ENCODE measurements around the gene NTNG2.

Gene NTNG2

DNA sequence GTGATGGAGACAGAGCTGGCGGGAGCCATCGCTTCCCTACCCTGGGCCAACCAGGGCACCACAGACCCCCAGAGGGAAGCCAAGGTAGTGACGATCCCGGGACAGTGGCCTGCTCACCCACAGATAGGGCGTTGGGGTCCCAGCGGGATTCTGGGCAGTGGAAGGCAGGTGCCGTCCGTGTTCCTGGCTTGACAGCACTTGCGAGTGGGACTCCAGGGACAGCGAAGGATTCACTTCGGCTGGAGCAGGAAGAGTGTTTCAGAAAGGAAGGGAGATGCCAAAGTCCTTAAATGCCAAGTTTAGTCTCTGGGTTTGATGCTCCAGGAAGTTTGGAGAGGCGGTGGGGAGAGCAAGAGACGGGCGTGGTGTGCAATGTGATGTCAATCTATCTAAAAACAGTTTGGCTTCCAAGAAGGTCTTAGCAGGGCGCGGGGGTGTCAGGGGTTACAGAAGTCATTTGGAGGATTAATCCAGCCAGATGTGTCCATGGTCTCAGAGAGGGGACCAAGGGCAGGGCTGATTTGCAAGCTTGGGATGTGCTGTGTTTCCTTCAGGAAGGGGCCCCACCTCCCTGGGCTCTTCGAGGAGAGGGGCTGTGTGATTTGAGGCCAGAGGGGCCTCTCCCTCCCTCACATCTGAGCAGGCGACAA lies 74.9 kb downstream of the NTNG2 start:
- DNase-seq (ENCODE audit: low read depth in 2 of 2): no peak

- no peak for DNase-seq (ENCODE audit: low read depth in 2 of 2)
These were observed 75.6 kb downstream of the NTNG2 start for GRCh38 chr9:132237481-132237880.

DNA sequence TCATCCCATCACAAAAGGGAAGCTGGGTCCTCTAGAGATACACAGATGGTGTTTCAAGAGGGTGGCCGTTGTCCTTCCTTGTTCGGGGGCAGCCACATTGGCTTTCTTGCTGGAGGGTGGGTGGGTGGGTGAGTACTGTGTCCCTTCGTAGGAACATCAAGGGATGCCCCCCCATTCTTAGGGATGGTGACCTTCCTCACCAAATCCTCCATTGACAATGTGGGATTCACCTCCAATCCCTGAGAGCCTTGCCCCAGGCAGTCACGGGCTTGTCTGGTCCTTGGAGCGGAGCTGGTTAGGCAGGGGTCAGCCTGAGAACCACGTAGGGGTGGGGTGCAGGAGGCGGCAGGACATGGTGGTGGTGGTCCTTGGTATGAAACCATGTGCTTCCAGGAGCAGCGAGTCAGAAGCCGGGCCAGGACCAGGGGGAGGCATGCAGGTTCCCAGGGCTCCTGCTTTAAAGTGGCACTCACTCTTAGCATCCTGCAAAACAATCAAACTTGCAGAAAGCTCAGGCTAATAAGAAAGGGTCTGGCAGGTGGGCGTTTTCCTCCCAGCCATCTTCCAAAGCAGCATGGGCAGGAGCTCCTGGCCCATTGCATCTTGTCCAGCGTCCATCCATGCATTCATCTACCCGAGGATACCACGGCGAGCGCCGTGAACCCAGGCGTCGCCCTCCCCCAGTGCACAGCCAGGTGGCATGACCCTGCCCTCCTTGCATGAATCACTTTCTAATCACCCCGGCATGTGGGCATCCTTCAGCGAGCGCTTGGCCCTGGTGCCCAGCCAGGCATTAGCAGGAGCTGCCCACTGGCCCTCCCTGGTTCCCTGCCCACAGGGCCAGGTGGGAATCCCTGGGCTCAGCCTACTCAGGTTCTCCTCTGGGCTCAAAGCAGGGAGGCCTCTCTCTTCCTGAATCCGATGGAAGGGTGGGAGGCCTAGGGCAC lies 76.4 kb downstream of the NTNG2 start:
- no peak for DNase-seq (ENCODE audit: low read depth in 2 of 2)

- no peak for DNase-seq (ENCODE audit: low read depth in 2 of 2)
These were observed 77.1 kb downstream of the NTNG2 start for GRCh38 chr9:132238992-132239391.

- no peak for DNase-seq (ENCODE audit: low read depth in 2 of 2)
These were observed 77.7 kb downstream of the NTNG2 start for GRCh38 chr9:132239518-132239917.

DNA sequence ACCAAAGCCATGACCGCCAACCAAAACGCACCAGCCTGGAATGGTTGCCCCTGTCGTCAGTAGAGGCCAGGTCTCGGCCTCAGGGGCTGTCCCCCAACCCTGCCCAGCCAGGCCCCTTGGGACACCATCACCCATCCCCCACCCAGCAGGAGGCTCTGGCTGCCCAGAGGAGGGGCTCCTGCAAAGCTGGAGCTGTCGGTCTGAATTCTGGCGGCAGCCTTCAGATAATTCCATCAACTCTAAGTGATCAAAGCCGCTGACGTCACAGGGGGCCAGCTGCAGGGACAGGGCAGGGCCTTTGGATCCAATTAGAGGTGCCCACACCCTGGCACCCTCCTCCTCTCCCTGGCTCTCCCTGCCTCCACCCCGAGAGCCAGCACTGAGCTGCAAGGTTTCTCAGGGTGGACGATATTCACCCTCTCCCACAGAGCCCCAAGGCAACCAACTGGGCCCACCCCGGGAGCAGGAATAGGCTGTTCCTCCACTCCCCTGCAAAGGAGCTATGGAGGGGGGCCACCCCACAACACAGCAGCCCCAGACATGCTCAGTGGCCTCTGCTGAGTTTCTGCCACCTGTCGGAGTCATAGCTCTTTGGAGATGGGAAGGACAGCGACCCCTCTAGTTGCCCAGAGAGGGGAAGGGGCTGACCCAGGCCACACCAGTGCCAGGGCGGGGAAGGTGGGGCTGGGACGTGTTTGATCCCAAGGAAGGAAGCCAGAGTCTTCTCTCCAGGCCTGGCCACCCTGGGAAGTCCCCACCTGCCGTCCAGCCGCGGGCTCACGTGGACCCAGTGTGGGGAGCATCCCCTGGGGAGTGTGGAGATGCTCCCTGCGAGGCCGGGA lies 78.4 kb downstream of the NTNG2 start:
- no peak for DNase-seq (ENCODE audit: low read depth in 2 of 2)

DNA sequence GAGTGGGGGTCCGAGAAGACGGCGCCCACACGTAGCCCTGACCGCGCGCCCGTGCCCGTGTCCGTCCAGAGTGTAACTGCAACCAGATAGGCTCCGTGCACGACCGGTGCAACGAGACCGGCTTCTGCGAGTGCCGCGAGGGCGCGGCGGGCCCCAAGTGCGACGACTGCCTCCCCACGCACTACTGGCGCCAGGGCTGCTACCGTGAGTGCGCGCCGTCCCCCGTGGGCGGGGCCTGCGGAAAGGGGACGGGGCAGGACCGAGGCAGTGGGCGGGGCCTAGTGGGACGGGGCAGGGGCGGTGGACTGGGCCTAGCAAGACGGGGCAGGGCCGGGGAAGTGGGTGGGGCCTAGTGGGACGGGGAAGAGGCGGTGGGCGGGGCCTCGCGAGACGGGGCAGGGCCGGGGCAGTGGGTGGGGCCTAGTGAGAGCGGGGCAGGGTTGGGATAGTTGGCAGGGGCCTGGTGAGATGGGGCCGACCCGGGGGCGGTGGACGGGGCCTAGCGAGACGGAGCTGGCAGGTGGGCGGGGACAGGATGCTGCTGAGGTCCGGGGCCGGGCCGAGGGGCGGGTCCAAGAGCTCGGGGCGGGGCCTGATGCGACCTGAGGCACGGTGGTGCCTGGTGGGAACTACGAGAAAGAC lies 79.1 kb downstream of the NTNG2 start:
- DNase-seq (ENCODE audit: low read depth in 2 of 2): peak; percentile 95 to 97

- DNase-seq (ENCODE audit: low read depth in 2 of 2): no peak
These were observed 79.6 kb downstream of the NTNG2 start for GRCh38 chr9:132241483-132241839.

DNA sequence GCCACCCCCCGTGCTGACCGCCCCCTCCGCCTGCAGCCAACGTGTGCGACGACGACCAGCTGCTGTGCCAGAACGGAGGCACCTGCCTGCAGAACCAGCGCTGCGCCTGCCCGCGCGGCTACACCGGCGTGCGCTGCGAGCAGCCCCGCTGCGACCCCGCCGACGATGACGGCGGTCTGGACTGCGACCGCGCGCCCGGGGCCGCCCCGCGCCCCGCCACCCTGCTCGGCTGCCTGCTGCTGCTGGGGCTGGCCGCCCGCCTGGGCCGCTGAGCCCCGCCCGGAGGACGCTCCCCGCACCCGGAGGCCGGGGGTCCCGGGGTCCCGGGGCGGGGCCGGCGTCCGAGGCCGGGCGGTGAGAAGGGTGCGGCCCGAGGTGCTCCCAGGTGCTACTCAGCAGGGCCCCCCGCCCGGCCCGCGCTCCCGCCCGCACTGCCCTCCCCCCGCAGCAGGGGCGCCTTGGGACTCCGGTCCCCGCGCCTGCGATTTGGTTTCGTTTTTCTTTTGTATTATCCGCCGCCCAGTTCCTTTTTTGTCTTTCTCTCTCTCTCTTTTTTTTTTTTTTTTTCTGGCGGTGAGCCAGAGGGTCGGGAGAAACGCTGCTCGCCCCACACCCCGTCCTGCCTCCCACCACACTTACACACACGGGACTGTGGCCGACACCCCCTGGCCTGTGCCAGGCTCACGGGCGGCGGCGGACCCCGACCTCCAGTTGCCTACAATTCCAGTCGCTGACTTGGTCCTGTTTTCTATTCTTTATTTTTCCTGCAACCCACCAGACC lies 80.2 kb downstream of the NTNG2 start:
- peak in 1 of 2 donors; percentile 25 for DNase-seq (ENCODE audit: low read depth in 2 of 2)

- no peak for DNase-seq (ENCODE audit: low read depth in 2 of 2)
These were observed 80.8 kb downstream of the NTNG2 start for GRCh38 chr9:132242621-132243155.

DNA sequence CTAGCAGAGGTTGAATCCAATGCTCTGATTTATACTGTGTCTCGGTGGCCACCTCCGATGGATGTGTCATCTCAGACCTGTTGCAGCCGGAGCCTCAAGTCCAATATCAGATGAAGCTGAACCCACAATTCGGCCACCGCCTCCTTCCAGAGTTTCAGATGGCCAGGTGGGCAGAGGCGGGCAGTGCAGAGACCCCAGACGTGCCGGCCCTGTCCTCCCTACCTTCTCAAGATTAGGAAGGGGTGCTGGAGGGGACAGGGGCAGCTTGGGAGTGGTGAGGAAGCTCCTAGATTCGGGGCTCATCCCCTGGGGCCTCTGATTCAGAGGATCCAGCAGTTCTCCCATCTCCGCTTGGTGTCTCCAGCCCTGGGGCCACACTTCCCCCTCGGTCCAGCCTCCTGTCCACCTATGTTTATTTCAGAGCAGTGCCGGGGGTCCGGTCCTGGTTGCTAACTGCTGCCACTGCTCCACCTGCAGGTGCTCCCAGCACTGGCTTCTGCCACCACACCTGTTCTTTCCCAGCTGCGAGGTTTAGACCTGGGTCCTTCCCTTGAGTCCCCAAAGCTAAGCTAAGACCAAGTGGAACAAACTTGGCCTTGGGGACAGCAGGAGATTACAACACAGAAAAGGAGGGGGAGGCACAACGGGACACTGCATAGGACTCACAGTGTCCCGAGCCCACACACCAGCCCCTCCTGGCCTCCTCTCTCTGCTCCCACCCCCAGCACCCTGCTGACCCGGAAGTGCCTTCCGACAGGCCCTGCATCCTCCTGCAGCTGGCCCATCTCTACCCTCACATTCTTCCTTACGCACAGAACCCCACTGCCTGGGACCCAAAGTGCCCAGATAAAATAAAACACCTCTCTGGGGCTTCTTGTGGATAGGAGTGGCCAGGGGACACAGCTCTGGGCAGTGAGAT lies 81.6 kb downstream of the NTNG2 start:
- DNase-seq (ENCODE audit: low read depth in 2 of 2): no peak

- DNase-seq (ENCODE audit: low read depth in 2 of 2): no peak
These were observed 83.0 kb downstream of the NTNG2 start for GRCh38 chr9:132244582-132245455.

DNA sequence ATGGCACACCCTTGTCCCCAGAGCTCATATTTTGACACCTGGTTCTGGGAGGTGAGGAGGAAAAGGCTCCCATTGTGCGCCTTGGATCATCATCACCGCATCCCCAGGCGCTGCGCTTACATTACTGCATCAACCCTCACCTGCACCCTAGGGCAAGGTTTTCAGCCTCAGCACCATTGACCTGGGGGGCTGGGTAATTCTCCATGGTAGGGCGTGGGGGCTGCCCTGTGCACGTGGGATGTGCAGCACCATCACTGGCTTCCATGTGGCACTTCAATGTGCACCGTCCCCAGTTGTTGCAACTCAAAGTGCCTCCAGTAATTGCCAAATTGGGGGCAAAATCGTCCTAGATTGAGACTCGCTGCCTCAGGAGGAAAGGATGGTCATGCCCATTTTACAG lies 83.6 kb downstream of the NTNG2 start:
- DNase-seq (ENCODE audit: low read depth in 2 of 2): no peak

- no peak for DNase-seq (ENCODE audit: low read depth in 2 of 2)
These were observed 86.1 kb downstream of the NTNG2 start for GRCh38 chr9:132247942-132248341.

GRCh38 chr9:132249123-132249522 lies 87.3 kb downstream of the NTNG2 start:
- no peak for DNase-seq (ENCODE audit: low read depth in 2 of 2)

DNA sequence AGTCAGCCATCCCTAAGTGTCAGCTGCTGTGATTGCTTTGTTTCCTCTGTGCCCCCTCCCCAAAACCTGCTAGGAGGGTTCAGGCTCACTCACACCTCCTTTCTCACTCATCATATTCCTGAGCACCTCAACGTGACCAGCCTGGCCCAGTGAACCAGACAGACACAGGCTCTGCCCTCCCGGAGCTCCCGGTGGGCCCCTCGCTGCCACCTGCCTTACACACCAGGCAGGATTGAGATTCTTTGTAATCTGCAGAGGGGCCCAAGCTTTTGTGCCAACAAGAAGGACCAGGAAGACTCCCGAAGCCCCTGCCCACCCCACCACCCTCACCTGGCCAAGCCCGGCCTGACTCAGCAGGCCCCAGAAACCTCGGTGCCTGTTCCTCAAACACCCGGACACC lies 87.8 kb downstream of the NTNG2 start:
- no peak for DNase-seq (ENCODE audit: low read depth in 2 of 2)

- no peak for DNase-seq (ENCODE audit: low read depth in 2 of 2)
These were observed 88.7 kb downstream of the NTNG2 start for GRCh38 chr9:132250324-132251262.

DNA sequence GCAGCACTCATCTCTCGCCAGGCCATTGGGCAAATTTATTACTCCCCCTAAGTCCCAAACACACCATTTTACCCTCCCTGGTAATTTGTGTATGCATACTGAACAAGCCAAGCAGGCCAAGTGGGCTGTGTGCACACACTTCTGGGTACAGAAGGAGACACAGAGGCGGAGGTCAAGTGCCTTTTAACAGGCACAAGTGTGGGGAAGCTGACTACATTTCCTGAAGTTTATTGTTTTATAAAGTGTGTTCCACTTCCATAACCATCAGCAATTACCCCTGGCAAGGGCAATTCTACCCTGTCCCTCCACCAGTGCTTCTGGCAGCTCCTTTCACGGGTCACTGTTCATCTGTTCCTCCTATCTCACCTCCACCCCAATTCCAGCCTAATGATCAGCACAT lies 99.0 kb downstream of the NTNG2 start:
- no peak for DNase-seq (ENCODE audit: low read depth in 2 of 2)

Data from stimulated activated CD8-positive, alpha-beta memory T cell treated with anti-CD3 and anti-CD28 coated beads, Interleukin-2, amount 100 ng/mL, for 48 hours (primary cell).